NCI-H2196 (cell line): ENCODE data around the gene FAAH.

Experiments used
- DNase-seq: peaks from one replicate; lab custom pipeline; 2025; ENCODE audit not compliant: unreplicated experiment; lab: John Stamatoyannopoulos, UW

Gene FAAH

DNA sequence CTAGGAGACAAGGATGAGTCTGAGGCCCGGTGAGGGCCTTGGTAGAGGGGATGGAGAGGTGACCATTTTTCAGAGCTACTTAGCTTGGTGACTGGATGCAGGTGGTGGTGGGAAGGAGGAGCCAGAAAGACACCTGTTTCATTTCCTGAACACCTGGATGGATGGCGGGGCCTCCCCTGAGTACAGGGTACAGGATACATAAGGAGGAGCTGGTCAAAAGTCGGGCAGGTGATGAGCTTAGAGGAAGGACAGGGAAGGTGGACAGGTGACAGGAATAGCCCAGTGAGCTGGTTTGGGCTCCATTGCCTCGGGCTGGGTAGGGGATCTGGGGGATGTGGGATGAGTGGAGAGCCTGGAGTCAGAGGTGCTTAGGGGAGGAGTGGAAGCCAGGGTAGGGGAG lies 6.3 kb downstream of the FAAH start:
- DNase-seq = peak; percentile 13

DNA sequence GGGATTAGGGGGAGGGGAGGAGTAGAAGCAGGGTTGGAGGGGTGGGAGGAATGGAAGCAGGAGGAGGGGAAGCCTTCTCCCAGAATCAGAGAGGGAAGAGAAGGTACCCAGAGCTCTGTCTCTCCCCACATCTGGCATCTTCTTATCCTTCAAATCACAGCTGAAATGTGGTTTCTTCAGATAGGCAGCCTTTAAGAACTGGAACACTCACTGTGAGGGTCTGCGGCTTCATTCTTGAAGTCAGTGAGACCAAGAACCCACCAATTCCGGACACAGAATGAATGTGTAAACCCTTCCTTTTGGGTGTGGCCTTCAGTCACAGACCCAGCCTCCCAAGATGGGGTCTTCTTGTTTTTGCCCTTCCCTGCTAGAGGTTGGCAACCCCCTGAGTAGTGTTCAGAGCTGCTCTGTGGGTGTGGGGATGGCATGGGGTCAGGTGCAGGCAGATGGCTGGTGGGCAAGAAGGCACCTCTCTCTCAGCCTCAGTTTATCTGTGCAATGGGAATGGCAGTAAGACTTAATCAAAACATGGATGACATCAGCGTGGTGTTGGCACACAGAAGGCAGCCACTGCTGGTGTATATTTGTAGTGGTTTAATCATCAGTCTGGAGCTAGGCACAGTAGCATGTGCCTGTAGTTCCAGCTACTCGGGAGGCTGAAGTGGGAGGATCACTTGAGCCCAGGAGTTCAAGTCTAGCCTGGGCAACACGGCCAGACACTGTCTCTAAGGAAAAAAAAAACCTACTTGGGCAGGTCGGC lies 7.2 kb downstream of the FAAH start:
- DNase-seq = no peak

DNA sequence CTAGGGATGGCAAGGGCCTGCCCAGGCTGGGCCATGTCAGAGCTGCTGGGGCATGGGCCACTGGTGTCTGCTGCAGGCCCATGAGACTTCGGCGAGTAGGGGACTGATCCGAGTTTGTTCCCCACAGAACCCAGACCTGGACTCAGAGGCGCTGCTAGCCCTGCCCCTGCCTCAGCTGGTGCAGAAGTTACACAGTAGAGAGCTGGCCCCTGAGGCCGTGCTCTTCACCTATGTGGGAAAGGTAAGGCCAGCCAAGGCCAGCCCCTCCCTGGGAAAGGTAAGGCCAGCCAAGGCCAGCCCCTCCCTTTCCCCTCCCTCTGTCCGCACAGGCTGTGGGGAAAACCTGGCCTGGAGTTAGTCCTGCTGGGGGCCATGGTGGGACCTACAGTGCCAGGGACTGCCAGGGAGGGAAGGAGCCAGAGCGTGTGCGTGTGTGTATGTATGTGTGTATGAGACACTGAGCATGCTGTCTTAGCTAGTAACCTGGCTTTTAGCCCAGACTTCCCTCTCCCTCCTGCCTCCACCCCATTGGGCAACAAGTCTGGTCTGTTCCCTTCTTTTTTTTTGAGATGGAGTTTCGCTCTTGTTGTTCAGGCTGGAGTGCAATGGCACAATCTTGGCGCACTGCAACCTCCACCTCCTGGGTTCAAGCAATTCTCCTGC lies 8.0 kb downstream of the FAAH start:
- peak; percentile 82 for DNase-seq

DNA sequence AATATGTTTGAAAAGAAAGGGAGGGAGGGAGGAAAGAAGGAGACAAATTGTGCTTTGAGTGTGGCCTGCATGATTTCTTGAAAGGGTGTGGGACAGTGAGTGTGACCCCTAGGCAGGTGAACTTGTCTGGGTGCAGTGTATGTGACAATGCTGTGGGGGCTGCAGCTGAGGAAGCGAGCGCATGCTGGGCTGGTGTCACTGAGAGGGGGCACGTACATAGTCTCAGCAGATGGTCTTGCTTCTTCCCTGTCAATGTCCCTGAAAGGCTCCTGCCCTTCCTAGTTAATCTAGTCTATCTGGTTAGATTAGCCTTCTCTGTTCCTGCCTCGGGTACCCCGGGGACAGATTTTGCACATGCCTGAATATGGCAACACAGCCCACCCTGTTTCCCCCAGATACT lies 9.8 kb downstream of the FAAH start:
- DNase-seq = no peak

DNA sequence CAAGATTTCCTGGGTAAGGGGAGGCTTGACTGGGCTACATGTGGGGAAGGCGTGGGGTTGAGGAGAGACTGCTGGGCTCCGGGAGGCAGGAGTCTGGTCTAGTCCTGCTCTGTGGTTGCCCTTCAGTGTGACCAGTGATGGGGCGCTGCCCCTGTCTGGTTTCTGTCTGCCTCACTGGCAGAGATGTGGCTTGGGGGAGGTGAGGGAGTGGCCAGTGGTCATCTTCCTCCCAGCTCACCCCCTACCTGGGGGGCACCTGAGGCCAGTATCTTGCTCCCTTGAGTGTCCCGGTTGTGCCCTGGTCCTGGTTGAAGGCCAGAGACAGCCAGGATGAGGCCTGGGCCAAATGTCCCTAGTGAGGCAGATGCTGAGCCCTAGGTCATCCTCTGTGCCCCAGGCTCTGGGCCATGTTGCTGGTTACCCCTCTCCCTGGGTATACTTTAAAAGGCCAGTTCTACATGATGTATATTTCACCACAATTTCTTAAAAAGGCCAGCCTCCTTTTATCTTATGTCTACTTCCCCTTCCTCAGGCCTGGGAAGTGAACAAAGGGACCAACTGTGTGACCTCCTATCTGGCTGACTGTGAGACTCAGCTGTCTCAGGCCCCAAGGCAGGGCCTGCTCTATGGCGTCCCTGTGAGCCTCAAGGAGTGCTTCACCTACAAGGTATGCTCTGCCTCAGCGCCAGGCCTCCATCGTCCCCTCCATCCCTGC lies 10.5 kb downstream of the FAAH start:
- DNase-seq = no peak

DNA sequence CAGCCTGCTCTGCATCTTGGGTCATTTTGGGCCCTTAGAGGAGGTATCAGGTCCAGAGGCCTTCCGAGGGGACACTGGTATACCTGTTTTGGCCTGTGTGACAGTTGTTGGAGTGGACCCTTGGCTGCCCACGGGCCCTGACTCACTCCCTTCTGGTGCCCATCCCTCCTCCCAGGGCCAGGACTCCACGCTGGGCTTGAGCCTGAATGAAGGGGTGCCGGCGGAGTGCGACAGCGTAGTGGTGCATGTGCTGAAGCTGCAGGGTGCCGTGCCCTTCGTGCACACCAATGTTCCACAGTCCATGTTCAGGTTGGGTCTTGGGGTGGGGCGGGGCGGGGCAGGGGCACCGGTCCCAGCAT lies 11.1 kb downstream of the FAAH start:
- no peak for DNase-seq

DNA sequence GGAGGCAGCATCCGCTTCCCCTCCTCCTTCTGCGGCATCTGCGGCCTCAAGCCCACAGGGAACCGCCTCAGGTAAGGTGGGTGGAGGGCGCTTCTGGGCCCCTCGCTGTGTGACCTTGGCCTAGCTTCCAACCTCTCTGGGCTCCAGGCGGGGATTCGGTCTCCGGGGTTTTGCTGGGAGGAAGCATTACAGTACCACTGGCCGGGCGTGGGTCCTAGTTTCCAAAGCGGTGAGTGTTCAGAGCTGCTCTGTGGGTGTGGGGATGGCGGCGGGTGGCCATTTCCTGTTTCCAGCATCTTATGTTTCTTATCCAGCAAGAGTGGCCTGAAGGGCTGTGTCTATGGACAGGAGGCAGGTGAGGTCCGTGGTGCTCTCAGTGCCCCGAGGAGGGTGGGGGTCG lies 11.6 kb downstream of the FAAH start:
- no peak for DNase-seq

DNA sequence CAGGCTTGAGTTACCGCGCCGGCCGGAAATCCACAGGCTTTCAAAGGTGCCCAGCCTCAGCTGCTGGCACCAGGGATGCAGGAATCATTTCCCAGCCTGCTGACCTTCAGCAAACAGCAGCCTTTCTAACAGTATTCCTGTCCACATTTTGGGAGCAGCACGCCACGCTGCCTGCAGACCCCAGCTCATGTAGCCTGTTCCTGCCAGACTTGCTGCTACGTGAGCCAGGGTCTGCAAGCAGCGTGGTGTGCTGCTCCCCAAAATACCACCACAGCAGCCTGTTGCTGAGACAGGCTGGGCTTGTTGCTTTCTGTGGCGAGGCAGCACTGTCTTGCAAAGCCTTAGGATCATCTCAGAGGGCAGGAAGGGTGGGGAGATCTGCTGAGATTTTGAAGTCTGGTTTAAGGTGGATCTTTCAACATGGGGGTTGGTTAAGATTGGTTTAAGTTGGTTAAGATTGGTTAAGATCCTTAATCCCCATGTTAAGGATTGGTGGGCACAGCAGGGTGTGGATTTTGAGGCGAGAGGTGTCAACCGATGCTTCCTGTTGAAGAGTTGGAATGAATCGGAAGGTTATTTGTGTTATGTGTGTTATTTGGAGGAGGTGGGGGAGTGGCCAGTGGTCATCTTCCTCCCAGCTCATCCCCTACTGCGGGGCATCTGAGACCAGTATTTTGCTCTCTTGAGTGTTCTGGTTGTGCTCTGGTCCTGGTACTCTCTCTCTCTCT lies 12.9 kb downstream of the FAAH start:
- no peak for DNase-seq

DNA sequence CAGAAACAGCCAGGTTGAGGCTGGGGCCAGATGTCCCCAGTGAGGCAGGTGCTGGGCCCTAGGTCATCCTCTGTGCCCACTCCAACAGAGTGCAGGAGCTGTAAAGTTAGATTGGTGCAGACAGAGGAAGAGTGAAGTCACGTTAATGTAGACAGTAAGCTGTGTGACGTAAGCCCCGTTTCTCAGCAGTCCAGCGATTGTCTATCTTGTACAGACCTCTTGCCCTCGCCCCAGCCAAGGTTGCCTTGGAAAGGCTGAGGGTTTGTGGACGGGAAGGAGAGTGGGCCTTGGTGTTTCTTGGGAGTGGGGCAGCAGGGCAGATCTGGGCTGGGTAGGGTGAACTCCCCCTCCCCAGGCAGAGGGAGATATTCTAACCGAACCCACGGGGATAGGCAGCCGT lies 13.5 kb downstream of the FAAH start:
- DNase-seq = no peak

DNA sequence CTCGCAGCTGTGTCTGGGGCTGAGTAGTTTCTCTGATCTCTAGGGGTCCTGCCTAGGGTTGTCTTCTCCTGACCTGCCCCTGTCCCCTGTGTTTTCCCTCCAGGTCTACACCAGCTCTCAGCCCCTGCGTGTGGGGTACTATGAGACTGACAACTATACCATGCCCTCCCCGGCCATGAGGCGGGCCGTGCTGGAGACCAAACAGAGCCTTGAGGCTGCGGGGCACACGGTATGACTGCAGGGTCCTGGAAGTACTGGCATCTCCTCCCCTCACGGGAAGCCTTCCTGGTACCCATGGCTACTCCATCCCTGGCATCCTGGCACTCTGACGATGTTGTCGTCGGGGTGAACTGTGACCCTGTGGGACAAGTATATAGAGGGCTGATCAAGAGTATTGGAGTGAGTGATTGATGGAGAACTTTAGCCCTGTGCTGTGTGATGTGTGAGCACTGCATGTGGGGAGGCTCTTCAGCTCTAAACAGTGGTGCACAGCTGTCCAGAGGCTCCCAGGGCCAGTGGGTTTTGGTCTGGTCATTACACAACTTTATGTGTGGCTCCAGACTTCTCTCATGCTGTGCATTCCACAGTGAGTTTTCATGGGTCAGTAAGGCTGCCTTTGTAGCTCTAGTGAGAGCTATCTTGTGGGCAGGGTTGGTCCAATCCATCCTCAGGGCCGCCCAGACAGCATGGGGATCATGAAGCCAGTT lies 14.4 kb downstream of the FAAH start:
- no peak for DNase-seq

DNA sequence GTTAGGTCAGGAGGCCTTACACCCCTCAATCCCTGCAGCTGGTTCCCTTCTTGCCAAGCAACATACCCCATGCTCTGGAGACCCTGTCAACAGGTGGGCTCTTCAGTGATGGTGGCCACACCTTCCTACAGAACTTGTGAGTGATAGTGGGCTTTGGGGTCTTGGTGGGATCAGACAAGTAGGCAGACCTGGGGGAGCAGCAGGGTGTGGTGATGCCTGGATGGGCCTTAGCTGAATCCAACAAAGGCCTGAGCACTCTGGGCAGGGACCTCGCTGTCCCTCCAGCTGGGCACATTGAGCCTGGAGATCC lies 14.9 kb downstream of the FAAH start:
- no peak for DNase-seq

DNA sequence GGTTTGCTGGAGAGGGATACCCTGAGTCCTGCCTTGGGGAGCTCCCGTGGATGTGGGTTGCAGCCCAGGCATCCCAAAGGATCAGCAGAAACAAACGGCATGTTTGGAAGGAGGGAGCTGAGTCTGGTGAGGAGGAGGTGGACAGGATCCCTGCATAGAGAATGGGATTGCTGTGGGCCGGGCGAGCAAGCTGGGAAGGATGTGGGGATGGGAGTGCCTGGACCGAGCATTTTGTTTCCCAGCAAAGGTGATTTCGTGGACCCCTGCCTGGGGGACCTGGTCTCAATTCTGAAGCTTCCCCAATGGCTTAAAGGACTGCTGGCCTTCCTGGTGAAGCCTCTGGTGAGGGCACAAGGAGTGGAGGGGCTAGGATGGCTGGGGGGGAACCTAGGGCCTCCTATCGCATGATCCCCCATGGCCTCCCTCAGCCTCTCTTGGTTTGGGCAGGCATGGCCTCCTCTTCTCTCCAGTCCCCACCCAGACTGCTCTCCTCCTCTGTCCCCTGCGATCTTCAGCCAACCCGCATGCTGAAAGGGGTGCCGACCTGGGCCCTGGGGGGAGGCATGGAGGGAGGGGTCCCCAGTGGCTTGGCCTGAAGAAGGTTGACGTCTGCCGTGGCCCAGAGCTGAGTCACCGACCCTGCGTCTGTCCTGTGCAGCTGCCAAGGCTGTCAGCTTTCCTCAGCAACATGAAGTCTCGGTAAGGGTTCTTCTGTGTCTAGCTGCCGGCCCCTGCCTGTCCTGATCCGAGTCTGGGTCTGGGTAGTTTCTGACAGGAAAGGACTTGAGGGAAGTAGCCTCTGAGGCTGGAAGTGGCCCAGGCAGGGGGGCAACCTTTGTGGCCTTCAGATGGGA lies 16.3 kb downstream of the FAAH start:
- no peak for DNase-seq

DNA sequence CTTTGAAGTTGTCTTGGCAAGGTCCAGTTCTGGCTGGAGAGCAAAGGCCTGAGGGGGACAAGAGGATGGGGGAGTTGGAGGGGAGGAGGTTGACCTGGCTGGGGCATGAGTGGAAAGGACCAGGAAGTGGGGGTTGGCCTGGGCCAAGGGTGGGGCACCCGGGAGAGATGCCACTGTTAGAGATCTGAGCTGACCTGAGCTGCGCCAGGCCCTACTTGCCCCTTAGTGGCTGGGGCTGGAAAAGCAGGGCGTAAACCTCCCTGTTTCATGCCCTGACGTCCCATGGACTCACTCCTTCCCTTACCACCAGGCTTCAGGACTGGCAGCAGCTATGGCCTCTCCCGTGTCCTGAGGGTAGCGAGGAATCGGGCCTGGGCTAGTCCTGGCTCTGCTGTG lies 16.9 kb downstream of the FAAH start:
- no peak for DNase-seq

DNA sequence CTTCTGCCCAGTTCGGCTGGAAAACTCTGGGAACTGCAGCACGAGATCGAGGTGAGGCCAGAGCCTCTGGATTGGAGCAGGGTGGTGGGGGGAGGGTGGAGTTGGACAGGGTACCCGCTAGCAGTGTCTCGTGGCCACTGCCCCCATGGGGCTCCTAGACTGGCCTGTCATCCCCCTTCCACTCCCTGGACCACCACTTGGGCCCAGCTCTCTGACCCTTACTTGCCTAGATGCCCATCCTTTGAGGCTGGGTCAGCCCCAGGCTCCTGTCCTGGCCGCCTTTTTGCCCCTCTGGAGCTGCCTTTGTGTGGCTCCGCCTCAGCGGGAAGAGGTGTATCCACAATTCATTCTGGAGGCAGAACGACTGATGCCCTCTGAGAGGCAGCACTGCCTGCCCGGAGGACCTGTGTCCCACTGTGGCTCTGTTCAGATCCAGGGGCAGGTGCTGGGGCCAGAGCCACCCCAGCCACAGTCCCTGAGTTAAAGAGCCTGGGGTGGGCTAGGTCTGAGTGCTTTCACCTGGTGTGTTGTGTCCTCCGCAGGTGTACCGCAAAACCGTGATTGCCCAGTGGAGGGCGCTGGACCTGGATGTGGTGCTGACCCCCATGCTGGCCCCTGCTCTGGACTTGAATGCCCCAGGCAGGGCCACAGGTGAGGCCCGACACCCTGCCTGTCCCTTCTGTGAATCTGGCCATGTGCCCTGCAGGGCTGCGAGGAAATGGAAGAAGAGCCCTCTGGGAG lies 17.7 kb downstream of the FAAH start:
- DNase-seq = no peak

DNA sequence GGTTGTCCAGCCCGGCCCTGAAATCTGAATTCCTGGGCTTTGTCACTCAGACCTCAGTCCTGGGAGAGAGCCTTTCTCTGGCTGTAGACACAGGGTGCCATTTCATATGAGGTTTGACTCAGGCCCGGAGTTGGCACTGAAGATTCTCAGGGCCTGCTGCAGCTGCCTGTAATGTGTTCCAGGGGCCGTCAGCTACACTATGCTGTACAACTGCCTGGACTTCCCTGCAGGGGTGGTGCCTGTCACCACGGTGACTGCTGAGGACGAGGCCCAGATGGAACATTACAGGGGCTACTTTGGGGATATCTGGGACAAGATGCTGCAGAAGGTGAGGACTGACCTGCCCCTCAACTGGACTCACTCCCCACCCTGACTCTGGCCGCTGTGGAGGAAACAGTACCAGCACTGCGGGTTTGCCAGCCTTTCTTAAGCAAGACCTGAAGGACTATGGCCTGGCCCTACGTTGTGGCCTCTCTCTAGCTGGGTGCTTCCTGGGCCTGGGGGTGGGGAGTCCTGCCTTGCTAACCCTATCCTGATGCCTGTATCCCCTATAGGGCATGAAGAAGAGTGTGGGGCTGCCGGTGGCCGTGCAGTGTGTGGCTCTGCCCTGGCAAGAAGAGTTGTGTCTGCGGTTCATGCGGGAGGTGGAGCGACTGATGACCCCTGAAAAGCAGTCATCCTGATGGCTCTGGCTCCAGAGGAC lies 18.9 kb downstream of the FAAH start:
- no peak for DNase-seq

DNA sequence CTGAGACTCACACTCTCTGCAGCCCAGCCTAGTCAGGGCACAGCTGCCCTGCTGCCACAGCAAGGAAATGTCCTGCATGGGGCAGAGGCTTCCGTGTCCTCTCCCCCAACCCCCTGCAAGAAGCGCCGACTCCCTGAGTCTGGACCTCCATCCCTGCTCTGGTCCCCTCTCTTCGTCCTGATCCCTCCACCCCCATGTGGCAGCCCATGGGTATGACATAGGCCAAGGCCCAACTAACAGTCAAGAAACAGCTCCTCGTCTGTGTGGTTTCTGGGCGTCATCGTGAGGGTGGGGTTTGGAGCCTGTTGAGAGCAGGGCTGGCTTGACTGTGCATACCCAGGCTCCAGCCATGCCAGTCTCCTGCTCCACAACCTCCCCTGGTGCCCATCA lies 19.5 kb downstream of the FAAH start:
- DNase-seq = no peak

DNA sequence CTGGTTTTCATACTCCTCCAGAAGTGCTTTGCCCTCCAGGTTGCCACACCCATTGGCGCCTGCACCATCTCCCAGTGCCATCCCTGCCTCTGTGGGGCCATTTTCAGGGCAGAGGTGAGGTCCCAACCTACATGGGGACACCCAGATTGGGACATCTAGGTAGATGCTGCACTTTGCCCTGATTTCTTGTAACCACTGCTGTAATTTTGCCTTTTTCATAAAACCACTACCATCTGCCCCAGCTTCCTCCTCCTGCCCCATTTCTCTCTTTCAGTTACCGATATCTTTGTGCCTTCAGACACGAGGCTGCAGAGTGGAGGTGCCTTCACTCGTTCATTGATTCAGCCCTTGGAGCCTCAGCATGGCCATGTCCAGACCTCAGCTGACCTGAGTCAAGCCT lies 21.4 kb downstream of the FAAH start:
- no peak for DNase-seq

DNA sequence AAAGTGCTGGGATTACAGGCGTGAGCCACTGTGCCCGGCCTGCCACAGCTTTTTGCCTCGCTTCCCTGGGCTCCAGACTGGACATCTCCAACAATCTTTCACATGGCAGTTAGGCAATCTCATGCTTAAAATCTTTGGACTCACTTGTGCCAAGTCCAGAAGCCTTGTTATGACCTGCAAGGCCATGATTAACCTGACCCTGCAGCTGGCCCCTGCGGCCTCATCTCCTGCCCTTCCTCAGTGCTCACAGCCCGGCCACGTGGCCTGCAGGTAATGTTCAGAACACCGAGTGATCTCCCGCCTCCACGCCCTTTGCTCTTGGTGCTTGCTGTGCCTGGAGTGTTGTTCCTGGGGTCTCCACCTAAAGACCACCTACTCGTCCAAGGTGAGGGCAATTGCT lies 24.9 kb downstream of the FAAH start:
- no peak for DNase-seq

DNA sequence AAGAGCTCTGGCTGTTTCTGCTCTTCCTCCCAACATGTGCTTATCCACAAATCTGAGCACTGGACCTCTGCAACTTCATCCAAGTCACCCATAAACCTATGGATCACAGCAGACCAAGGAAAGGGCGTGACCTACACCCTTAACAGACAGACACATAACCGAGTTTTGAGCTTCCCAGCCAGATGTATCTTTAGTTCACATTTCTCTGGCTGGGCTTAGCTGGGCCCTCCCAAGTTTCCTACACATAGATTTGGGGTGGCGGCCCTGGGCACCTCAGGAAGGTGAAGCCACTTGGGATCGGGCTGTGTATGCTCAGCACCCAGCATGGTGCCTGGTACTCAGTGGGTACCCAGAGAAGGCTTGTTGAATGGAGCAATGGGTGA lies 26.4 kb downstream of the FAAH start:
- no peak for DNase-seq
